Stimulated activated CD4-positive, alpha-beta T cell treated with anti-CD3 and anti-CD28 coated beads, Interleukin-4, amount 100 ng/mL, for 4 hours (primary cell): Measurements from ENCODE around the gene FOXR1.
A peak's percentile ranks its signal among the peaks of the same experiment; 100 is the strongest.
"Not testable (repeated sequence)": the region's sequence is repeated elsewhere in the genome, so short reads cannot be mapped to it uniquely, and the experiment has no call there.

Experiments
- DNase-seq, 2 experiments: peaks; one replicate each; pipeline ENCODE4 v3.0.0-alpha.2; 2020

The FOXR1 gene

GRCh38 chr11:118998388-118998717 is 26.8 kb downstream of the FOXR1 start:
- no peak for DNase-seq

- no peak for DNase-seq
These were observed 27.3 kb downstream of the FOXR1 start for GRCh38 chr11:118998822-118999221.

DNA sequence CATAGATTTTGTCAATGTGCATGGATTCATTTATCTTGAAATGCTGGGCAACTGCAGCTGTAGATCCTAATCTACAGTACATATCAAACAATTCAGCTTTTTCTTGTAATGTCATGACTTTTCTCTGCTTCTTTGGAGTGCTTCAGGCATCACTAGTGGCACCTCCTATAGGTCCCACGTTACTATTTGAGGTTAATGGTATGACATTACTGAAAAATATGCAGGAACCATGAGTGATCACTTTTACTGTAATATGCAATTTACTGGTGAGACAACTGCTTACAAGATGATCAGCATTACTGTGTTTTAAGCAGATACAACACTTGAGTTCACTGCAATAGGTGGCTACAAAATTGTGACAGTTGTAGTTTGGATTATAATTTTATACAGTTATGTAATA is 29.3 kb downstream of the FOXR1 start:
- no peak for DNase-seq

GRCh38 chr11:119006656-119007055 is 35.1 kb downstream of the FOXR1 start:
- no peak for DNase-seq

DNA sequence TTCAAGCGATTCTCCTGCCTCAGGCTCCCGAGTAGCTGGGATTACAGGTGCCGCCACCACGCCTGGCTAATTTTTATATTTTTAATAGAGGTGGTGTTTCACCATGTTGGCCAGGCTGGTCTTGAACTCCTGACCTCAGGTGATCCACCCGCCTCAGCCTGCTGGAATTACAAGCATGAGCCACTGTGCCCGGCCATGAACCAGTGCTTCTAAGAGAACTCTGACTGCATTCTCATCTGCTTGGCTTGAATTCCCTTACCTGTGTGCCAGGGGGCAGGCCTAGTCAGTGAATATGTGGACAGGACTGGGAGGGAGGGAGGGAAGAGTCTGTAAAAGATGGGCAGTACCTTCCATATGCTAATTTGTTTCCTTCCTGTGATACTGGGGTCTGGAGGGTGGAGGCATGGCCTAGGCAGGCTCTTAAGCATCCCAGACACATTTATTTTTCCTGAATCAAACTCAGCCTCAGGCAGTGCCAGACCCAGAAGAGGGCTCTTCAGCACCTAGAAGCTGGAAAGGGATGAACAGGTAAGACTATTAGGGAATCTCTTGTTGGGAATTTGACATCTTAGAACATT is 40.0 kb downstream of the FOXR1 start:
- DNase-seq, result no peak

GRCh38 chr11:119012629-119013170 is 41.1 kb downstream of the FOXR1 start:
- DNase-seq, result no peak

DNA sequence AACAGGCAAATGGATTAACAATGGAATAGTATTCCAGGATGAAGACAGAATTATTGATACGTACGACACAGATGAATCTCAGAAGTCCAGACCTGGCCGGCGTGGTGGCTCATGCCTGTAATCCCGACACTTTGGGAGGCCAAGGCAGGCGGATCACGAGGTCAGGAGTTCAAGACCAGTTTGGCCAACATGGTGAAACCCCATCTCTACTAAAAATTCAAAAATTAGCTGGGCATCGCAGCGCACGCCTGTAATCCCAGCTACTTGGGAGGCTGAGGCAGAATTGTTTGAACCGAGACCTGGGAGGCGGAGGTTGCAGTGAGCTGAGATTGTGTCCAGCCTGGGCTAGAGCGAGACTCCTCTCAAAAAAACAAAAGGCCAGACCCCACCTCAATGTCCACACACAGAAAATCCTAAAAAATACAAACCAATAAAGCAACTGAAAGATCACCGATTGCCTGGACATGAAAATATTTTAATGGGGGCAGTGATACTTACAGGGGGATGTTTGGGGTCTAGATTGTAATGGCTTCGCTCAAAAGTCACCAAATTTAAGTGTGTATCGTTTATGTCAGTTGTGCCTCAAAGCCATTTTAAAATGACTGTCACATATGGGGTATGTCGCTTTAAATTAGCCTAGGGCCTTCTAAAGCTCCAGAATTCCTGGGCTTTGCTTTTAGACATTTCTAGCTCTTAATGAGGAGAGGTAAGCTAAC is 42.8 kb downstream of the FOXR1 start:
- DNase-seq, result no peak

GRCh38 chr11:119015054-119015611 is 43.6 kb downstream of the FOXR1 start:
- no peak for DNase-seq

GRCh38 chr11:119016216-119017009 is 44.9 kb downstream of the FOXR1 start:
- DNase-seq, result no peak

GRCh38 chr11:119017377-119017776 is 45.8 kb downstream of the FOXR1 start:
- DNase-seq, result not testable (repeated sequence)

- peak; percentile 89 to 95 for DNase-seq
These were observed 46.7 kb downstream of the FOXR1 start, which contains the start of the genes RPS25 and TRAPPC4 for GRCh38 chr11:119018074-119018938. Gene RPS25 (minus strand): TSS chr11:119018343. CDS start chr11:119018284, 59 bp downstream. Gene TRAPPC4 (plus strand): TSS chr11:119018766. CDS start chr11:119018796, 30 bp downstream.

DNA sequence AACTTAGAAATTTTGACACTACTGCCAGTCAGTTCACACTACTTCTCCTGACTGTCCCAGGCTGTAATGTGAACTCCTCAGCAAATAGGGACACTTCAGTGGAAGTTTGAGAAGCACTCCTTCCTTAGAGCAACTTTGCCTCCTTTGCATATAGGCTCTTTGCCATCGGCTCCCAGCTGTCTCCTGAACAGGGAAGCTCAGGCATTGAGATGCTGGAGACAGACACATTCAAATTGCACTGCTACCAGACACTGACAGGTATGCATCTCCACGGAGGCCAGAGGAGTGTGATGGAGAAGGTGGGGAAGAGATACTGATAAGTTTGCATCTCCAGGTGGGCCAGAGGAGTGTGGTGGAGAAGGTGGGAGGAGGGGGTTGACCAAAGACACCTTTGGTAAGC is 48.4 kb downstream of the FOXR1 start:
- DNase-seq, result no peak

GRCh38 chr11:119021631-119022030 is 50.1 kb downstream of the FOXR1 start:
- DNase-seq, result no peak

- DNase-seq, result no peak
These were observed 52.2 kb downstream of the FOXR1 start for GRCh38 chr11:119023741-119024140.

- DNase-seq, result no peak
These were observed 53.0 kb downstream of the FOXR1 start for GRCh38 chr11:119024430-119025098.

DNA sequence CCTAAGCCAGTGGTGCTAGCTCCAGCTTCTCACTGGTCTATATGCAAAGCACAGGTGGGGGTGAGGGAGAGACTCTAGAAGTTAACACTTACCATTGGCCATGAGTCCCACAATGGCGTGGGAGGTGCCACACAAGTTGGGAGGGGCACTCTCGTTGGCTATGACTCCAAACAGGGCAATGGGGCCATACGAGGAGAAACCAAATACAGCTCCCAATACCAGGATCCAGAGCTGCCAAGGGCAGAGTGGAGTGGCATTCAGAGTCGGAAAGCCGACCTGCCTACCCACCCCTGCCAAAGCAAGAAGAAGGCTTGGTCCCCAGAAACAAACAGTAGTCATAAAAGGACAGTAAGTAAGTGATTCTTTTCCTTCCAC is 53.5 kb downstream of the FOXR1 start:
- no peak for DNase-seq

GRCh38 chr11:119025541-119025940 is 54.0 kb downstream of the FOXR1 start:
- DNase-seq, result no peak

- DNase-seq, result no peak
These were observed 54.6 kb downstream of the FOXR1 start for GRCh38 chr11:119025978-119026766.

- DNase-seq, result no peak
These were observed 55.4 kb downstream of the FOXR1 start for GRCh38 chr11:119026970-119027369.

GRCh38 chr11:119027561-119028345 is 56.2 kb downstream of the FOXR1 start:
- no peak for DNase-seq
